Islet of Langerhans (tissue), 1 donor: Measurements from ENCODE around the gene LRRC17.
"Not testable (repeated sequence)": the region's sequence is repeated elsewhere in the genome, so short reads cannot be mapped to it uniquely, and the experiment has no call there.

Experiments
- FAIRE-seq: peaks from one replicate; lab custom pipeline; 2011; peaks lifted over from hg19 to GRCh38; lab: Jason Lieb, UNC

The LRRC17 gene

GRCh38 chr7:102897856-102898531, 14.8 kb upstream of the LRRC17 start:
- no peak for FAIRE-seq

GRCh38 chr7:102898532-102898859, 14.3 kb upstream of the LRRC17 start:
- FAIRE-seq, result no peak

- not testable (repeated sequence) for FAIRE-seq
Observed at GRCh38 chr7:102902052-102902451, 10.7 kb upstream of the LRRC17 start.

GRCh38 chr7:102903576-102903975, 9.2 kb upstream of the LRRC17 start:
- not testable (repeated sequence) for FAIRE-seq

- no peak for FAIRE-seq
Observed at GRCh38 chr7:102908676-102909075, 4.1 kb upstream of the LRRC17 start.

GRCh38 chr7:102913826-102914225, 1.0 kb downstream of the LRRC17 start:
- FAIRE-seq, result no peak

GRCh38 chr7:102914585-102914984, 1.8 kb downstream of the LRRC17 start:
- FAIRE-seq, result no peak

- no peak for FAIRE-seq
Observed at GRCh38 chr7:102916426-102916825, 3.6 kb downstream of the LRRC17 start.

- no peak for FAIRE-seq
Observed at GRCh38 chr7:102916881-102917280, 4.1 kb downstream of the LRRC17 start.

- FAIRE-seq, result no peak
Observed at GRCh38 chr7:102917436-102918353, 4.9 kb downstream of the LRRC17 start.

GRCh38 chr7:102918845-102919244, 6.0 kb downstream of the LRRC17 start:
- no peak for FAIRE-seq

- no peak for FAIRE-seq
Observed at GRCh38 chr7:102925976-102926782, 13.4 kb downstream of the LRRC17 start.

- no peak for FAIRE-seq
Observed at GRCh38 chr7:102926783-102927140, 14.0 kb downstream of the LRRC17 start.

GRCh38 chr7:102927312-102927933, 14.6 kb downstream of the LRRC17 start:
- no peak for FAIRE-seq

GRCh38 chr7:102931757-102932156, 19.0 kb downstream of the LRRC17 start:
- no peak for FAIRE-seq

- FAIRE-seq, result no peak
Observed at GRCh38 chr7:102933763-102934162, 21.0 kb downstream of the LRRC17 start.

- FAIRE-seq, result no peak
Observed at GRCh38 chr7:102934239-102934638, 21.4 kb downstream of the LRRC17 start.

GRCh38 chr7:102934701-102935100, 21.9 kb downstream of the LRRC17 start:
- FAIRE-seq, result no peak

GRCh38 chr7:102935450-102936115, 22.8 kb downstream of the LRRC17 start:
- FAIRE-seq, result no peak

- no peak for FAIRE-seq
Observed at GRCh38 chr7:102938679-102939078, 25.9 kb downstream of the LRRC17 start.

- FAIRE-seq, result no peak
Observed at GRCh38 chr7:102942181-102942866, 29.5 kb downstream of the LRRC17 start.
